DOHH2 (cell line): ENCODE results near the gene BPIFA3.

Experiments
- EZH2phosphoT487 ChIP-seq: fragments of 200-600 bp; sonication (generic); IDR thresholded peaks from 2 replicates; pipeline ENCODE4 v1.6.1; 2017; ENCODE audit warnings: borderline replicate concordance, mild to moderate bottlenecking, antibody characterized with exemption, low read length, moderate library complexity, mixed read lengths
- TF ChIP-seq, protein P1 (sequence below): fragments of 200-600 bp; sonication (generic); IDR thresholded peaks from one replicate; pipeline ENCODE4 v1.5.1; 2014; ENCODE audit warnings: antibody characterized with exemption, mild to moderate bottlenecking, low read depth, low read length; ENCODE audit not compliant: poor library complexity, severe bottlenecking

DNA sequence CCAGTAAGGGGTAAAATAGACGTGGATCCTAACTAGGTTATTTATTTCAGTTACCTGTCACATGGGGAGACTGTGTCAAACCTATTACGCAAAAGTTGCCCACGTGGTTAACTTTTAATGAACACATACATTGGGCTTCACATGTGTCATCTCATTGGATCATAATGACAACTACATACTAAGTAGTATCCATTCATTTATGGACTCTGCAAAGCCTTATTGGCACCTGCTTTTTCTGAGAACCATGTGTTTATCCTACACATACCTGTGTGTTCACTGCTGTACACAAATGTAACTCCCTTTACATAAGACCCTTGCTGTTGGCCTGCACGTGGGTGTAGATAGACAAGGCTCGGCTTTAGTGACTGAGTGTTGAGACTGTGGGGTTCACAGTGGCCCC, 23.8 kb downstream of the BPIFA3 start:
- TF ChIP-seq, protein P1, sequence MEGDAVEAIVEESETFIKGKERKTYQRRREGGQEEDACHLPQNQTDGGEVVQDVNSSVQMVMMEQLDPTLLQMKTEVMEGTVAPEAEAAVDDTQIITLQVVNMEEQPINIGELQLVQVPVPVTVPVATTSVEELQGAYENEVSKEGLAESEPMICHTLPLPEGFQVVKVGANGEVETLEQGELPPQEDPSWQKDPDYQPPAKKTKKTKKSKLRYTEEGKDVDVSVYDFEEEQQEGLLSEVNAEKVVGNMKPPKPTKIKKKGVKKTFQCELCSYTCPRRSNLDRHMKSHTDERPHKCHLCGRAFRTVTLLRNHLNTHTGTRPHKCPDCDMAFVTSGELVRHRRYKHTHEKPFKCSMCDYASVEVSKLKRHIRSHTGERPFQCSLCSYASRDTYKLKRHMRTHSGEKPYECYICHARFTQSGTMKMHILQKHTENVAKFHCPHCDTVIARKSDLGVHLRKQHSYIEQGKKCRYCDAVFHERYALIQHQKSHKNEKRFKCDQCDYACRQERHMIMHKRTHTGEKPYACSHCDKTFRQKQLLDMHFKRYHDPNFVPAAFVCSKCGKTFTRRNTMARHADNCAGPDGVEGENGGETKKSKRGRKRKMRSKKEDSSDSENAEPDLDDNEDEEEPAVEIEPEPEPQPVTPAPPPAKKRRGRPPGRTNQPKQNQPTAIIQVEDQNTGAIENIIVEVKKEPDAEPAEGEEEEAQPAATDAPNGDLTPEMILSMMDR: no peak
- no peak for TF ChIP-seq EZH2phosphoT487
